H9 (cell line): ENCODE measurements around the gene NOS1AP. TPM values are rescaled to one million over a fixed set of nuclear protein-coding genes. Genes with fewer than 3 reads are reported as not detected.

Experiments used
- DNase-seq: peaks from one replicate; pipeline ENCODE4 v3.0.0-alpha.2; 2017
- H2AFZ ChIP-seq: one replicate; pipeline ENCODE4 v1.6.1; 2013; ENCODE audit warnings: mild to moderate bottlenecking, low read length, control low read depth, moderate library complexity
- H2AK5ac ChIP-seq: 2 replicates; pipeline ENCODE4 v1.6.1; 2013; ENCODE audit warnings: low read length, control low read depth, mixed read lengths; ENCODE audit not compliant: insufficient read length
- H2BK120ac ChIP-seq: one replicate; pipeline ENCODE4 v1.6.1; 2013; ENCODE audit warnings: low read depth, mild to moderate bottlenecking, low read length, control low read depth, inconsistent platforms; ENCODE audit not compliant: poor library complexity, severe bottlenecking
- H2BK12ac ChIP-seq: 2 replicates; pipeline ENCODE4 v1.6.1; 2013; ENCODE audit warnings: low read length, control low read depth, mixed read lengths, low read depth; ENCODE audit not compliant: insufficient read length
- H2BK15ac ChIP-seq: 2 replicates; pipeline ENCODE4 v1.6.1; 2013; ENCODE audit warnings: low read depth, low read length, control low read depth
- H2BK20ac ChIP-seq: one replicate; pipeline ENCODE4 v1.6.1; 2013; ENCODE audit warnings: low read depth, mild to moderate bottlenecking, low read length, control low read depth, inconsistent platforms; ENCODE audit not compliant: poor library complexity, severe bottlenecking
- H2BK5ac ChIP-seq: 2 replicates; pipeline ENCODE4 v1.6.1; 2013; ENCODE audit warnings: low read length, control low read depth, mixed read lengths; ENCODE audit not compliant: insufficient read length
- H3K14ac ChIP-seq: 2 replicates; pipeline ENCODE4 v1.6.1; 2013; ENCODE audit warnings: low read length, control low read depth; ENCODE audit not compliant: insufficient read depth
- H3K18ac ChIP-seq: 2 replicates; pipeline ENCODE4 v1.6.1; 2013; ENCODE audit warnings: low read depth, mild to moderate bottlenecking, mixed read lengths, low read length, control low read depth; ENCODE audit not compliant: insufficient read length
- H3K23ac ChIP-seq: 2 replicates; pipeline ENCODE4 v1.6.1; 2013; ENCODE audit warnings: low read length, control low read depth, mixed read lengths, low read depth; ENCODE audit not compliant: insufficient read length
- H3K23me2 ChIP-seq: 2 replicates; pipeline ENCODE4 v1.6.1; 2013; ENCODE audit warnings: low read depth, mild to moderate bottlenecking, mixed read lengths, low read length, control low read depth; ENCODE audit not compliant: insufficient read length, poor library complexity, severe bottlenecking
- H3K27ac ChIP-seq: 2 replicates; pipeline ENCODE4 v1.5.1; 2013; ENCODE audit warnings: low read length, control low read depth, mixed read lengths, low read depth; ENCODE audit not compliant: insufficient read length
- H3K27me3 ChIP-seq: 2 replicates; pipeline ENCODE4 v1.6.1; 2013; ENCODE audit warnings: low read length, control low read depth, inconsistent platforms; ENCODE audit not compliant: insufficient read depth
- H3K4ac ChIP-seq: 2 replicates; pipeline ENCODE4 v1.6.1; 2013; ENCODE audit warnings: low read depth, mild to moderate bottlenecking, control low read depth, inconsistent platforms, low read length, moderate library complexity
- H3K4me1 ChIP-seq: 2 replicates; pipeline ENCODE4 v1.6.1; 2013; ENCODE audit warnings: low read length, control low read depth, inconsistent platforms; ENCODE audit not compliant: insufficient read depth
- H3K4me2 ChIP-seq: 2 replicates; pipeline ENCODE4 v1.6.1; 2013; ENCODE audit warnings: low read length, control low read depth, mixed read lengths; ENCODE audit not compliant: insufficient read length, insufficient read depth
- H3K56ac ChIP-seq: 2 replicates; pipeline ENCODE4 v1.6.1; 2013; ENCODE audit warnings: low read depth, mild to moderate bottlenecking, mixed read lengths, low read length, control low read depth; ENCODE audit not compliant: insufficient read length
- H3K79me1 ChIP-seq: 2 replicates; pipeline ENCODE4 v1.6.1; 2013; ENCODE audit warnings: low read depth, mild to moderate bottlenecking, moderate library complexity, low read length, control low read depth, inconsistent platforms; ENCODE audit not compliant: insufficient read depth, poor library complexity, severe bottlenecking
- H3K79me2 ChIP-seq: 2 replicates; pipeline ENCODE4 v1.6.1; 2013; ENCODE audit warnings: low read length, control low read depth, inconsistent platforms; ENCODE audit not compliant: insufficient read depth
- H3K9ac ChIP-seq: 2 replicates; pipeline ENCODE4 v1.6.1; 2013; ENCODE audit warnings: low read length, control low read depth, mixed read lengths; ENCODE audit not compliant: insufficient read length; ENCODE audit errors: extremely low read depth
- H3K9me3 ChIP-seq: one replicate; pipeline ENCODE4 v1.6.1; 2013; ENCODE audit warnings: low read depth, low read length, inconsistent platforms; ENCODE audit not compliant: control insufficient read depth
- H3T11ph ChIP-seq: one replicate; pipeline ENCODE4 v1.6.1; 2013; ENCODE audit warnings: mild to moderate bottlenecking, low read length, control low read depth, inconsistent platforms
- H4K20me1 ChIP-seq: one replicate; pipeline ENCODE4 v1.6.1; 2013; ENCODE audit not compliant: control insufficient read depth, insufficient read length, insufficient read depth
- H4K5ac ChIP-seq: 2 replicates; pipeline ENCODE4 v1.6.1; 2013; ENCODE audit warnings: low read depth, mild to moderate bottlenecking, mixed read lengths, low read length, control low read depth; ENCODE audit not compliant: insufficient read length
- H4K8ac ChIP-seq: replicated peaks from 2 replicates; pipeline ENCODE4 v1.6.1; 2013; ENCODE audit warnings: low read length, control low read depth, mixed read lengths, low read depth; ENCODE audit not compliant: insufficient read length
- H4K91ac ChIP-seq: 2 replicates; pipeline ENCODE4 v1.6.1; 2013; ENCODE audit warnings: low read depth, mild to moderate bottlenecking, moderate library complexity, mixed read lengths, low read length, control low read depth; ENCODE audit not compliant: insufficient read length
- H3K27ac Mint-ChIP-seq, 3 experiments: 2 replicates in 2 of 3; 3 replicates in 1 of 3; pipeline ENCODE4 v1.8.0; 2020 to 2021; ENCODE audit warnings: mixed read lengths in 3 of 3, mild to moderate bottlenecking in 1 of 3, moderate library complexity in 1 of 3
- H3K27me3 Mint-ChIP-seq: 2 replicates; pipeline ENCODE4 v1.8.0; 2021; ENCODE audit warnings: low read depth, mild to moderate bottlenecking, moderate library complexity, mixed read lengths
- H3K36me3 Mint-ChIP-seq, 3 experiments: 2 replicates in 2 of 3; 3 replicates in 1 of 3; pipeline ENCODE4 v1.8.0; 2020 to 2021; ENCODE audit warnings: low read depth in 3 of 3, mixed read lengths in 3 of 3; ENCODE audit not compliant: insufficient read depth in 1 of 3
- H3K4me1 Mint-ChIP-seq, 2 experiments: 2 replicates each; pipeline ENCODE4 v1.8.0; 2020; ENCODE audit warnings: mixed read lengths in 2 of 2
- H3K4me3 Mint-ChIP-seq, 2 experiments: 2 replicates in 1 of 2; 3 replicates in 1 of 2; pipeline ENCODE4 v1.8.0; 2020 to 2021; ENCODE audit warnings: mild to moderate bottlenecking in 2 of 2, mixed read lengths in 2 of 2, moderate library complexity in 1 of 2
- H3K9me3 Mint-ChIP-seq, 2 experiments: 2 replicates in 1 of 2; 3 replicates in 1 of 2; pipeline ENCODE4 v1.8.0; 2020; ENCODE audit warnings: mild to moderate bottlenecking in 2 of 2, mixed read lengths in 2 of 2, moderate library complexity in 1 of 2
- CTCF ChIP-seq: fragments of 200-600 bp; sonication (generic); conservative IDR thresholded peaks from 3 replicates; pipeline ENCODE4 v1.8.0; 2021; ENCODE audit warnings: antibody characterized with exemption, mild to moderate bottlenecking
- WGBS: extraction: QIAGEN DNeasy Blood & Tissue Kit; methylation state at CpG from one replicate; pipeline ENCODE4 v1.1.7; 2013; ENCODE audit warnings: missing lambda C conversion rate, low lambda C conversion rate, mixed read lengths; ENCODE audit not compliant: insufficient read length; ENCODE audit errors: extremely low coverage; 5-methylcytosine and 5-hydroxymethylcytosine counted together
- total RNA-seq: library from RNA; stranded (reverse); gene quantifications from 2 replicates; pipeline ENCODE4 v1.2.1, GENCODE V29; 2021

NOS1AP gene
- total RNA-seq, 1 experiment from 2014 or later, result 8.4 TPM

- no peak overlapping the region for H2BK120ac ChIP-seq
- no peak for DNase-seq
- H3K9me3 ChIP-seq, result no peaks in the 10 kb centered on the region
- no peak overlapping the region for H2BK5ac ChIP-seq
- H2AFZ ChIP-seq, result no peak overlapping the region
- no peak overlapping the region for H4K5ac ChIP-seq
- TF ChIP-seq CTCF, result no peak
- no peak overlapping the region for H4K8ac ChIP-seq
- no peaks in the 10 kb centered on the region; the same call in 1 of the 2 replicates for H3K79me2 ChIP-seq
- H3K14ac ChIP-seq, result no peak overlapping the region; the same call in 1 of the 2 replicates
- H2BK20ac ChIP-seq, result no peak overlapping the region
- H3K56ac ChIP-seq, result no peak overlapping the region
- peaks cover 32 to 41% of the 10 kb centered on the region in 2 experiments for H3K4me1 Mint-ChIP-seq
- no peak overlapping the region for H2BK15ac ChIP-seq
- no peak overlapping the region for H2BK12ac ChIP-seq
- H3K4me2 ChIP-seq, result no peak overlapping the region
- no peak overlapping the region for H4K91ac ChIP-seq
- no peak overlapping the region for H3T11ph ChIP-seq
- H3K27me3 Mint-ChIP-seq, result no peaks in the 10 kb centered on the region
- peak overlapping the region in 1 of 3 experiments; percentile 56; a peak in 1 of 7 replicates for H3K27ac Mint-ChIP-seq
- no peak overlapping the region for H3K9ac ChIP-seq
- no peak overlapping the region for H3K23ac ChIP-seq
- H3K36me3 Mint-ChIP-seq, result no peaks in the 10 kb centered on the region
- no peak overlapping the region for H3K18ac ChIP-seq
- WGBS, result no CpG with 5 or more reads among the region's 9 CpGs
- no peaks in the 10 kb centered on the region for H3K9me3 Mint-ChIP-seq
- no peak overlapping the region; a peak in 1 of 5 replicates for H3K4me3 Mint-ChIP-seq
- H3K27me3 ChIP-seq, result no peaks in the 10 kb centered on the region
- no peaks in the 10 kb centered on the region for H3K23me2 ChIP-seq
- H3K27ac ChIP-seq, result no peak overlapping the region
- no peaks in the 10 kb centered on the region for H3K79me1 ChIP-seq
- no peaks in the 10 kb centered on the region for H4K20me1 ChIP-seq
- no peak overlapping the region for H2AK5ac ChIP-seq
- no peak overlapping the region for H3K4ac ChIP-seq
- peaks cover 13% of the 10 kb centered on the region; the same call in 1 of the 2 replicates for H3K4me1 ChIP-seq
These were observed 97.6 kb downstream of the NOS1AP start for GRCh38 chr1:162166917-162167615.
